Fibroblast of villous mesenchyme (primary cell): ENCODE measurements around the gene CMIP. TPM values are rescaled to one million over a fixed set of nuclear protein-coding genes. Genes with fewer than 3 reads are reported as not detected.

Experiments used
- DNase-seq: peaks from one replicate; pipeline ENCODE4 v3.0.0-alpha.2; 2010; ENCODE audit warnings: low read depth
- H3K4me3 ChIP-seq: 2 replicates; pipeline ENCODE4 v1.5.1; 2011; ENCODE audit warnings: low read depth, mild to moderate bottlenecking, low read length
- CTCF ChIP-seq: IDR thresholded peaks from 2 replicates; pipeline ENCODE4 v1.5.1; 2012; ENCODE audit warnings: low read depth, mild to moderate bottlenecking, low read length; ENCODE audit not compliant: insufficient read depth
- total RNA-seq: library from RNA; depleted of rRNA; stranded (reverse); fragments of >200 nt; gene quantifications from 2 replicates; pipeline ENCODE4 v1.2.3, GENCODE V29; 2012

CMIP gene
- total RNA-seq, 1 donor: 7.8 TPM

GRCh38 chr16:81447383-81448101 lies 2.9 kb downstream of the CMIP start:
- TF ChIP-seq CTCF: no peak
- H3K4me3 ChIP-seq: no peak overlapping the region

GRCh38 chr16:81448154-81449131 lies 3.8 kb downstream of the CMIP start:
- no peak for DNase-seq
- no peak overlapping the region for H3K4me3 ChIP-seq
- no peak for TF ChIP-seq CTCF

More at GRCh38 chr16:81447383-81448101, 2.9 kb downstream of the CMIP start:
- no peak for DNase-seq

- no peak for DNase-seq
- no peak for TF ChIP-seq CTCF
- no peak overlapping the region for H3K4me3 ChIP-seq
These were observed 4.6 kb downstream of the CMIP start for GRCh38 chr16:81449241-81449640.

GRCh38 chr16:81449899-81450608 lies 5.4 kb downstream of the CMIP start:
- H3K4me3 ChIP-seq: no peak overlapping the region
- DNase-seq: no peak

GRCh38 chr16:81450783-81451491 lies 6.3 kb downstream of the CMIP start:
- DNase-seq: no peak
- no peak overlapping the region for H3K4me3 ChIP-seq
- no peak for TF ChIP-seq CTCF

More at GRCh38 chr16:81449899-81450608, 5.4 kb downstream of the CMIP start:
- no peak for TF ChIP-seq CTCF
